Hepatocyte (in vitro differentiated cells): ENCODE results near the gene ERCC2.
"Not testable (repeated sequence)": the region's sequence is repeated elsewhere in the genome, so short reads cannot be mapped to it uniquely, and the experiment has no call there.

ENCODE experiments used
- CTCF ChIP-seq: fragments of 200-600 bp; sonication (generic); IDR thresholded peaks from 2 replicates; pipeline ENCODE4 v1.5.1; 2016; ENCODE audit warnings: antibody characterized with exemption, mild to moderate bottlenecking; ENCODE audit not compliant: poor library complexity
- EZH2 ChIP-seq: fragments of 200-600 bp; sonication (generic); IDR thresholded peaks from 2 replicates; pipeline ENCODE4 v1.6.1; 2016; ENCODE audit warnings: antibody characterized with exemption, mild to moderate bottlenecking, borderline replicate concordance

GRCh38 chr19:45309322-45309721 lies 61.1 kb downstream of the ERCC2 start:
- TF ChIP-seq EZH2, CTCF: not testable (repeated sequence)
